ENCODE measurements around the gene ADCY10.

ADCY10 gene

GRCh38 chr1:167927046-167927754, 13.3 kb upstream of the ADCY10 start:
- DNase-seq (ENCODE audit: low read depth): no peak

- DNase-seq (ENCODE audit: low read depth): no peak
Measured at GRCh38 chr1:167926486-167926997, 12.6 kb upstream of the ADCY10 start.

- DNase-seq (ENCODE audit: low read depth): no peak
Measured at GRCh38 chr1:167924543-167925231, 10.8 kb upstream of the ADCY10 start.

DNA sequence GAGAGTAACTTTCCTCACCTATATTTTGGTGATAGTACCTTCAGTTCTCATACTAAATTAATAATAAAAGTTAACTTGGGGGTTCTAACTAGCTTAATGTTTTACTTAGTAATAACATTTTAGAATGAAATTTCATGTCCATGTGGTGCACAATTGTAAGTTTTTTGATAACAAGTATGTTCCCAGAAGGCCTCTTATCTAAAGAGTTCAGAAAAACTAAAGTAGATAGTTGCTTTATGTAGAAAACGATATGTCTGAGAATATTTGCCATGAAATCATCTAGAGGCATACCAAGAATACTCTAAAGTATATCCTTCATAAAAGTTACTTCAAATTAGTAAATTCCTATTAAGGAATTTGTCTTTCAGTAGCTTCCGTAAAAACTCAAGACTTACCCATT, 10.2 kb upstream of the ADCY10 start:
- no peak for DNase-seq (ENCODE audit: low read depth)

DNA sequence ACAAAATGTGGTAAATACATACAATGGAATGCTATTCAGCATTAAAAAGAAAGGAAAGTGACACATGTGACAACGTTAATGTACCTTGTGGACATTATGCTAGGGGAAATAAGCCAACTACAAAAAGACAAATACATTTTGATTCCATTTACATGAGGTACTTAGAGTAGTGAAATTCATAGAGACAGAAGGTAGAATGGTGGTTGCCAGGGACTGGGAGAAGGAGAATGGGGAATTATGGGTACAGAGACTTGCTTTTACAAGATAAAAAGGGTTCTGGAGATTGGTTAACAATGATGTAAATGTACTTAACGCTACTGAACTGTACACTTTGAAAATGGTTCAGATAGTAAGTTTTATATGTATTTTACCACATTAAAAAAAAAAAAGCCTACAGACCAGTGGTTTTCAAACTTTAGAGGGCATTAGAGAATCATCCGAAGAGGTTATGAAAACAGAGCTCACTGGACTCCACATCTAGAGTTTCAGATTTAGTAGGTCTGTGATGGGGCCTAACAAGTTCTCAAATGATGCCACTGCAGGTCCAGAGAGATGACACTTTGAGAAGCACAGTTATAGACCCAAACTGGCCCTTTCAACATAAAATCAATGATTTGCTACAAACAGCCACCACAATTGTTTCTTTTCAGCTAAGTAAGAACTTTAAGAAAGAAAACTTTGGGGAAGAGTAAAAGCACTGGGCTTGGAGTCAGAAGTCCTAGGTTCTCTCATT, 9.6 kb upstream of the ADCY10 start:
- no peak for DNase-seq (ENCODE audit: low read depth)

DNA sequence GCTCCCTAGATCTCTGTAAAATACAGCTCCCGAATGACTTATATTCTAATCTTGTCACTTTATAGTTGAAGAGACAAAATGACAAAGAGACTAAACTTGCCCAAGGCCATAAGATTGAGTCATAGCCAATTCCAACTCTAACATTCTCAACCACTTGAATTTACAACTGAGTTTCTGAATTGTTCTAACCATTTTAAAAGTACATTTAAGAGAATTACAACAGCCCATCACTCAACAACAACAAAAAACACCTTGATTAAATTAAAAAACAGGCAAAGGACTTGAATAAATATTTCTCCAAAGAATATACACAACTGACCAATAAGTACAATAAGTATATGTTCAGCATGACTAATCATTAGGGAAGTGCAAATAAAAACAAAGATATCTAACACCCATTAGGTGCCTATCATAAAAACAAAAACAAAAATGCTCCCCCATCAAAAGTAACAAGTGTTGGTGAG, 8.7 kb upstream of the ADCY10 start:
- no peak for DNase-seq (ENCODE audit: low read depth)

- DNase-seq (ENCODE audit: low read depth): no peak
Measured at GRCh38 chr1:167922023-167922422, 8.1 kb upstream of the ADCY10 start.

GRCh38 chr1:167916766-167917511, 3.0 kb upstream of the ADCY10 start:
- no peak for DNase-seq (ENCODE audit: low read depth)

GRCh38 chr1:167915569-167915968, 1.6 kb upstream of the ADCY10 start:
- no peak for DNase-seq (ENCODE audit: low read depth)

GRCh38 chr1:167912294-167912693, 1.6 kb downstream of the ADCY10 start:
- no peak for DNase-seq (ENCODE audit: low read depth)

- no peak for DNase-seq (ENCODE audit: low read depth)
Measured at GRCh38 chr1:167911413-167911812, 2.5 kb downstream of the ADCY10 start.

DNA sequence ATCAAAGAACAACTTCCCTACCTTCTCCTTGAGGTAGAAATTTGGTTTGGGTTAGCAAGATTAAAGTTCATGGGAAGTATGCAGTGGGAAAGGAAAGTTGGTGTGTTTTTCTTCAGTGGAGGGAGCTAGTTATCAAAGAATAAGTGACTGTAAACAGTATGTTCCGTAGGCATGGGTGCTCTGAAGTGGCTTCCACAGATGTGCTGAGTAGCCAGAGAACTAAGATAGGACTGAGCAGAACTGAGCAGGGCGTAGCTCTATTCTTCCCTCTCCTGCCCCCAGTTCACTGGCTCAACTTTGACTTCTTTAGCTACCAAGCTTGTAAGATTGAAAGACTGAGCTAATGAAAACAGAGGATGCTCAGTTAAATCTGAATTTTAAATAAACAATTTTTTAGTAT, 3.4 kb downstream of the ADCY10 start:
- DNase-seq (ENCODE audit: low read depth): no peak

GRCh38 chr1:167909691-167910180, 4.2 kb downstream of the ADCY10 start:
- no peak for DNase-seq (ENCODE audit: low read depth)

DNA sequence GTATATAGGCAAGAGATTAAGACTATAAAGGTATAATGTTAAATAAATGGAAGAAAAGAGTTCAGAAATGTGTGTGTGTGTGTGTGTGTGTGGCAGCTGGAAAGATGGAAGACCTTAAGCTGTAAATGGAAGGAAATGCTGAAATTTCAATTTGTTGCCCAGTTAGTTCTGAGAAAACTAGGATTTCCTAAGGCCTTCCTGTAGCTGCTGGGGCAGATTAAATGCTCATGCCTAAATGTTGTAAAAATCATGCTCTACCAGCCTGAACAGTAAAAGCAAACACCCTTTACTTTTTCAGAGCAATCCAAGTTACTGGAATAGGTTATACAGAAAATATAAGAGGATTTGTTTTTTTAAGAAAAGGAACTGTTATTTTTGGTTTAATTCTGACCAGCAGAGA, 8.3 kb downstream of the ADCY10 start:
- DNase-seq (ENCODE audit: low read depth): no peak

DNA sequence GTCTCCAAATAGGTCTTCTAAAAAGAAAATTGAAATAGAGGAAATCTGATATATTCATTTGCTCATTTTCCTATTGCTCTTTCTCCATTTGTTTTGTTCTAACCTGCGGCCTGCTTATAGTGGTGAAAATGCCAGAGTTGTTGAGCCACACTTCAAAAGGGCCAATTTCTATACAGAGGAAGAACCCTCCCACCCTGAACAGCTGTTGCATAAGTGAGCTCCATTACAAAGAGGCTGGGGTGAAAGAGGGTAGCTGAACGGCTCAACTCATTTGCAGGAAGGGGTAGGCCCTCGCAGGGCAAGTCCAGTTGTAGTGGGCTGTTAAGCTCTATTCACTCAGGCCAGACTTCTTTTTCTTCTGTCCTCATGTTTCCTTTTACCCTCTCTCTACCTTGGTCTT, 8.8 kb downstream of the ADCY10 start:
- DNase-seq (ENCODE audit: low read depth): no peak

DNA sequence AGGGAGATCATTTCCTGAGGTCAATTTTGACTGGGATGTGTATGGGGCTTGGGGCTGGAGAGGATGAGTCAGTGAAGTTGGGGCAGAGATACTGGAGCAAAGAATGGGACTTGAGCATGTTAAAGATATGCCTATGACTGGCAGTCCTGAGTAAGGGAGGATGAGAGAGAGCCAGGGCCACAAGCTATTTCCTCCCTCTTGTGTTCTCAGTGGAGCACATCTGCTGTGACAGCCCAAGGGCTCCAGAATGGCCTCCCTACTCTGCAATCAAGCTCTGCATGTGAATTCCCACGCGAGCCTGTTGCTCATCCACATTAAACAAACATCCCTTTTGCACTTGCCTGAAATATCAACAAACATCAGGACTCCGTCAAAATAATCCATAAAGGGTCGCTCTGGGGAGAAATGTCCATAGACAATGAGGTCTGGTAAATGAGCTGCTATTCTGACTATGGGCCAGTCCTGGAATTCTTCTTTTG, 9.2 kb downstream of the ADCY10 start:
- DNase-seq (ENCODE audit: low read depth): peak; percentile 22

- no peak for DNase-seq (ENCODE audit: low read depth)
Measured at GRCh38 chr1:167900907-167901306, 13.0 kb downstream of the ADCY10 start.

GRCh38 chr1:167899253-167899681, 14.7 kb downstream of the ADCY10 start:
- no peak for DNase-seq (ENCODE audit: low read depth)

DNA sequence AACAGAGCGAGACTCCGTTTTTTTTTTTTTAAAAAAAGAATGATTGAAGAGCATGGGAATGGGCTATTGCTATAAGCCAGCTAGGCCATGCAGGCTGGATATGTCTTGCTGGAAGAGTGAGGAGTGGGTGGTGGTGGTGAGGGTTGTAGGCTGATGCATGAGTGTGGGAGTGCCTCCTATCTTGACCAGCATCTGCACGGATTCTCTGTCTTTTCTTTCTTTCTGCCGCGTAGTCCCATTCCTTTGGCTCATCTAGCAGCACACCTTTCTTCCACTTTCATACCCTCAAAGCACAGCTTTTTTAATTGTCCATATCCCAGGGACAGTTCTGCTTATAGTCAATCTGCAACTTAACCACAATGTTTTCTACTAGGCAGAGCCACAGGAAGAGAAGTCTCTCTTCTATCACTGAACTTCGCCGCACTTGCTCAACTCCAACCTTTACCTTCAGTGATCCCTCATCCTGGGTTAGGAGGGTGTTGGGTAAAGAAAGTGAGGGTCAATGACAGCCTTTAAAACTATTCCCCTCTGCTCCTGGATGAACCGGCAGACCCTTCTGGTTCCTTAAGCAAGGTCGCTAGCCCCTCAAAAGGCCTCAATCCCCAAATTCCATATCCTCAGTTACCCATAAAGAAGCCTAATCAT, 15.2 kb downstream of the ADCY10 start:
- DNase-seq (ENCODE audit: low read depth): no peak

DNA sequence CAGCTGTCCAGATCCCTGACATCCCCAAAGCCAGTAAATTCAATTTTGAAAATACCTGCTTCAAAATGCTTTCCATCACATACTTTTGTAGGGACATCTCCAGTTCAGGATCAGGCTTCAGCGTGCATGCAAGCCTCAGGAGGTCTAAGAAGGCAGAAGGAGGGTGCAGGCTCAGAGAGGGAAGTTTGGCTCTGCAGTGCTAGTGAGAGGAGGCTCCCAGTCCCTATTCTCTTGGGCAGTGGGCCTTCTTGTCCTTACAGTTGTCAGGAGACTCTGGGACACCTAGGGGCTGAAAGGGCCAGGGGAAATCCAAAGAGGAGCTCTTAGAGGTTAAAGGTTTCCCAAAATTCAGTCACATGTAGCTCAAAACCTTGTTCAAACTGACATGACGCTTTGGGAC, 20.1 kb downstream of the ADCY10 start:
- DNase-seq (ENCODE audit: low read depth): no peak

DNA sequence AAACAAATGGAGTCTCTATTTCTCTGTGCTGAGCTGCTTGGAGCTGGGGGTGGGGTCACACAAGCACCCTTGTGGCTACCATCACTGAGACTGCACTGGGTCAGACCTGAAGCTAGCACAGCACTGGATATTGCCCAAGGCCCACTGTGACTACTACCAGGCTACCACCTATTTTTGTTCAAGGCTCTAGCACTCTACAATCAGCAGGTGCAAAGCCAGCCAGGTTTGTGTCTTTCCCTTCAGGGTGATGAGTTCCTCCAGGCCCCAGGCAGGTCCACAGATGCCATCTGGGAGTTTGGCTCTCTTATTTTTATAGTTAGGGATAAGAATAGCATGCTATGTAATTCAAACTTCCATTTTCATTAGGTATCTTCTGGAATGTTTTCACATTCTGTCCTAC, 23.5 kb downstream of the ADCY10 start:
- no peak for DNase-seq (ENCODE audit: low read depth)

All from HS-27A (cell line).